Calu3 (cell line): ENCODE measurements around the gene TSPAN18. TPM values are rescaled to one million over a fixed set of nuclear protein-coding genes. Genes with fewer than 3 reads are reported as not detected.

Source experiments
- BruUV-seq: library from RNA; stranded (reverse); fragments of 400-500 nt; replicated peaks from 2 replicates; lab custom pipeline; 2021; lab: Mats Ljungman, UMichigan
- CTCF ChIA-PET: fragments of 300-600 bp; sonication (Branson Sonifier 250); formaldehyde crosslinking; loops from one replicate; lab custom pipeline; 2022; ENCODE audit warnings: antibody characterized with exemption; lab: Charles Lee
- DNase-seq: peaks from one replicate; pipeline ENCODE4 v3.0.0; 2022
- H3K27ac Mint-ChIP-seq: one replicate; pipeline ENCODE4 v1.8.0; 2022; ENCODE audit warnings: mixed read lengths; ENCODE audit not compliant: unreplicated experiment
- H3K27me3 Mint-ChIP-seq: one replicate; pipeline ENCODE4 v1.8.0; 2022; ENCODE audit warnings: mixed read lengths; ENCODE audit not compliant: unreplicated experiment
- H3K36me3 Mint-ChIP-seq: one replicate; pipeline ENCODE4 v1.8.0; 2022; ENCODE audit warnings: mild to moderate bottlenecking, moderate library complexity, mixed read lengths; ENCODE audit not compliant: insufficient read depth, unreplicated experiment
- H3K4me1 Mint-ChIP-seq: one replicate; pipeline ENCODE4 v1.8.0; 2022; ENCODE audit warnings: mild to moderate bottlenecking, low read depth, mixed read lengths; ENCODE audit not compliant: unreplicated experiment
- H3K4me3 Mint-ChIP-seq: one replicate; pipeline ENCODE4 v1.8.0; 2022; ENCODE audit warnings: mild to moderate bottlenecking, low read depth, moderate library complexity, mixed read lengths; ENCODE audit not compliant: unreplicated experiment
- H3K9me3 Mint-ChIP-seq: one replicate; pipeline ENCODE4 v1.8.0; 2022; ENCODE audit warnings: low read depth, mixed read lengths; ENCODE audit not compliant: unreplicated experiment
- CTCF ChIP-seq: fragments of 200-600 bp; IDR thresholded peaks from one replicate; pipeline ENCODE4 v1.8.0; 2022; ENCODE audit warnings: antibody characterized with exemption; ENCODE audit not compliant: unreplicated experiment
- intact Hi-C: fragments of 100-400 bp; cut with micrococcal nuclease; formaldehyde crosslinking; loops from one replicate; pipeline ENCODE4 v1.10.0; 2022; ENCODE audit not compliant: unreplicated experiment
- total RNA-seq: library from RNA; stranded (reverse); gene quantifications from 2 replicates; pipeline ENCODE4 v1.2.3, GENCODE V29; 2022

TSPAN18 gene
- total RNA-seq, 1 experiment from 2014 or later: not detected

GRCh38 chr11:44855493-44855849, 128.7 kb downstream of the TSPAN18 start:
- peaks cover 3% of the 10 kb centered on the region for H3K36me3 Mint-ChIP-seq
- intact Hi-C loops: no loop called here
- CTCF ChIA-PET: interaction anchor here (1.7 kb wide), 1 partner anchor 11 kb away, joined by 4 read pairs; no protein-coding TSS in a partner anchor

GRCh38 chr11:44857490-44858090, 130.8 kb downstream of the TSPAN18 start:
- Mint-ChIP-seq H3K27me3 (peaks cover 46% of the 10 kb centered on the region), H3K4me3 (no peak overlapping the region), H3K4me1 (peaks cover 49% of the 10 kb centered on the region), H3K36me3 (peaks cover 10% of the 10 kb centered on the region), H3K9me3 (no peaks in the 10 kb centered on the region), H3K27ac (no peak overlapping the region)
- TF ChIP-seq CTCF: no peak
- no peak for DNase-seq
- no TSS peak for BruUV-seq
- CTCF ChIA-PET: interaction anchor here (1.4 kb wide), 1 partner anchor 9 kb away, joined by 3 read pairs; no protein-coding TSS in a partner anchor
- intact Hi-C loops: no loop called here

More at GRCh38 chr11:44855493-44855849, 128.7 kb downstream of the TSPAN18 start:
- H3K9me3 Mint-ChIP-seq: no peaks in the 10 kb centered on the region
- no TSS peak for BruUV-seq
- TF ChIP-seq CTCF: no peak
- peaks cover 32% of the 10 kb centered on the region for H3K4me1 Mint-ChIP-seq
- DNase-seq: no peak
- H3K27me3 Mint-ChIP-seq: peaks cover 53% of the 10 kb centered on the region
- no peak overlapping the region for H3K27ac Mint-ChIP-seq
- H3K4me3 Mint-ChIP-seq: no peak overlapping the region

- H3K9me3 Mint-ChIP-seq: no peaks in the 10 kb centered on the region
- no peak overlapping the region for H3K4me3 Mint-ChIP-seq
- no TSS peak for BruUV-seq
- no peak for DNase-seq
- H3K4me1 Mint-ChIP-seq: peaks cover 52% of the 10 kb centered on the region
- H3K27ac Mint-ChIP-seq: no peak overlapping the region
- peaks cover 10% of the 10 kb centered on the region for H3K36me3 Mint-ChIP-seq
- peaks cover 46% of the 10 kb centered on the region for H3K27me3 Mint-ChIP-seq
- intact Hi-C loops: no loop called here
- CTCF ChIA-PET: interaction anchor here (1.5 kb wide), 1 partner anchor 10 kb away, joined by 3 read pairs; no protein-coding TSS in a partner anchor
- TF ChIP-seq CTCF: no peak
These were observed 132.2 kb downstream of the TSPAN18 start for GRCh38 chr11:44858796-44859527.

- no peak overlapping the region for H3K27ac Mint-ChIP-seq
- TF ChIP-seq CTCF: no peak
- DNase-seq: no peak
- CTCF ChIA-PET: interaction anchor here (1.5 kb wide), 1 partner anchor 11 kb away, joined by 3 read pairs; no protein-coding TSS in a partner anchor
- no peaks in the 10 kb centered on the region for H3K9me3 Mint-ChIP-seq
- peaks cover 10% of the 10 kb centered on the region for H3K36me3 Mint-ChIP-seq
- peaks cover 46% of the 10 kb centered on the region for H3K27me3 Mint-ChIP-seq
- intact Hi-C loops: no loop called here
- BruUV-seq: no TSS peak
- H3K4me1 Mint-ChIP-seq: peaks cover 47% of the 10 kb centered on the region
- no peak overlapping the region for H3K4me3 Mint-ChIP-seq
These were observed 132.8 kb downstream of the TSPAN18 start for GRCh38 chr11:44859528-44859925.
